Tibial artery (tissue), 4 donors: Measurements from ENCODE around the gene RNF7.

Experiments
- DNase-seq, 2 donors: peaks; one replicate each; pipeline ENCODE4 v3.0.0-alpha.2; 2019
- H3K27ac ChIP-seq, 2 donors: fragments of 200-600 bp; sonication (generic) in 1 of 2; 1 replicate in 1 of 2; 2 replicates in 1 of 2; pipeline ENCODE4 v1.5.1; 2018 to 2019; ENCODE audit warnings: mild to moderate bottlenecking in 1 of 2
- H3K27me3 ChIP-seq, 2 donors: fragments of 200-600 bp; sonication (generic) in 1 of 2; one replicate each; pipeline versions ENCODE4 v1.5.1 to v1.6.0; 2016 to 2019
- H3K36me3 ChIP-seq, 3 donors: fragments of 200-600 bp; sonication (generic) in 2 of 3; one replicate each; pipeline ENCODE4 v1.5.1; 2016 to 2019; ENCODE audit warnings: mild to moderate bottlenecking in 2 of 3
- H3K4me1 ChIP-seq, 4 donors: fragments of 200-600 bp; sonication (generic) in 2 of 4; 1 replicate in 3 of 4; 2 replicates in 1 of 4; pipeline ENCODE4 v1.5.1; 2016 to 2019
- H3K4me3 ChIP-seq, 2 donors: fragments of 200-600 bp; sonication (generic) in 1 of 2; 1 replicate in 1 of 2; 2 replicates in 1 of 2; pipeline ENCODE4 v1.5.1; 2018 to 2019; ENCODE audit warnings: mild to moderate bottlenecking in 2 of 2
- H3K9me3 ChIP-seq, 3 donors: fragments of 200-600 bp; sonication (generic) in 1 of 3; one replicate each; pipeline ENCODE4 v1.5.1; 2016 to 2019
- intact Hi-C: fragments of 100-400 bp; cut with DNase I; formaldehyde crosslinking; loops from one replicate; pipeline ENCODE4 v1.15.0; 2023; ENCODE audit warnings: low total_unique reads
- TF ChIP-seq, protein P1 (sequence below), 2 experiments: fragments of 200-600 bp in 1 of 2; fragments of 450-650 bp in 1 of 2; IDR thresholded peaks; one replicate each; pipeline ENCODE4 v1.5.1; 2017 to 2019; ENCODE audit warnings: antibody characterized with exemption in 2 of 2, mild to moderate bottlenecking in 1 of 2, moderate library complexity in 1 of 2

Gene RNF7

DNA sequence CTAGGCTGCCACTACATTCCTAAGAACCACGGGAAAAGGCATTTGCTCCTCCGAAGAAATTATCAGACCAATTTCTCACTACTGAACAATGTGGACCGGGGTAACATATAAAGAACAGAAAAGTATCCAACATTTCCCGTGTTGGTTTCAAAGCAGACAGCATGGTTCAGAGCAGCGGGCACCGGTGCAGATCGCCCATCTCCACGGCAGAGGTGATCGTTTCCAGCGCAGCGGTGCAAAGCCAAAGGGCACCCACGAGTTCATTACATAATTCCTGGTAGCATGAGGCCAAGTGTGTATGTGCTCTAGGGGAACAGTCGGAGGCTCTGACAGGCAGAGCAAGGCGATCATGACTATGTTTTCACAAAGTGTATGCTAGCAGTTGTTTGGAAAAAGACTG lies 38.3 kb downstream of the RNF7 start:
- no peaks in the 10 kb centered on the region for H3K27me3 ChIP-seq
- DNase-seq: no peak

DNA sequence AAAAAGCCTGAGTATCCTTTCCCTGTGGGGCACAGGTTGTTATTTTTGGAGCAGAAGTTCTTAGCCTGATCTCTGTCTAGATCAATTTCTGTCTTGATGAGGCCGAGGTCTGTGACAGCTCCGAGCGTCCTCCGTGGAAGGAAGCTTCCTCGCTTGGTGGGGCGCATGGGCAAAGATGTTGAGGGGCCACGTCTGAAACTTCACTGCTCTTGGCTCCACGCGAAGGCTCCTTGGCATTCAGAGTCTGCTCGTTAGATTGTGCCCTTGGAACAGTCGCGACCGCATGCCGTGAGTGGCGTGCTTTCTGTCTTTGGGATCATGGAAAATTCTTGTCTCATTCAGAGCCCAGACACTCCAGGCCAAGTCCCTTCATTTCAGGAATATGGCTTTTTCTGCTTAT lies 38.8 kb downstream of the RNF7 start:
- H3K4me3 ChIP-seq: no peak overlapping the region
- no peak overlapping the region for H3K27ac ChIP-seq
- intact Hi-C loops: no loop called here
- no peak for DNase-seq
- H3K36me3 ChIP-seq: no peaks in the 10 kb centered on the region
- no peaks in the 10 kb centered on the region for H3K27me3 ChIP-seq
- TF ChIP-seq, protein P1, sequence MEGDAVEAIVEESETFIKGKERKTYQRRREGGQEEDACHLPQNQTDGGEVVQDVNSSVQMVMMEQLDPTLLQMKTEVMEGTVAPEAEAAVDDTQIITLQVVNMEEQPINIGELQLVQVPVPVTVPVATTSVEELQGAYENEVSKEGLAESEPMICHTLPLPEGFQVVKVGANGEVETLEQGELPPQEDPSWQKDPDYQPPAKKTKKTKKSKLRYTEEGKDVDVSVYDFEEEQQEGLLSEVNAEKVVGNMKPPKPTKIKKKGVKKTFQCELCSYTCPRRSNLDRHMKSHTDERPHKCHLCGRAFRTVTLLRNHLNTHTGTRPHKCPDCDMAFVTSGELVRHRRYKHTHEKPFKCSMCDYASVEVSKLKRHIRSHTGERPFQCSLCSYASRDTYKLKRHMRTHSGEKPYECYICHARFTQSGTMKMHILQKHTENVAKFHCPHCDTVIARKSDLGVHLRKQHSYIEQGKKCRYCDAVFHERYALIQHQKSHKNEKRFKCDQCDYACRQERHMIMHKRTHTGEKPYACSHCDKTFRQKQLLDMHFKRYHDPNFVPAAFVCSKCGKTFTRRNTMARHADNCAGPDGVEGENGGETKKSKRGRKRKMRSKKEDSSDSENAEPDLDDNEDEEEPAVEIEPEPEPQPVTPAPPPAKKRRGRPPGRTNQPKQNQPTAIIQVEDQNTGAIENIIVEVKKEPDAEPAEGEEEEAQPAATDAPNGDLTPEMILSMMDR (IDR thresholded peaks at IDR 0.05): no peak
- no peaks in the 10 kb centered on the region for H3K9me3 ChIP-seq
- no peaks in the 10 kb centered on the region for H3K4me1 ChIP-seq

More for the DNA sequence above, 38.3 kb downstream of the RNF7 start:
- no peaks in the 10 kb centered on the region for H3K4me1 ChIP-seq
- intact Hi-C loops: no loop called here
- TF ChIP-seq, protein P1 (IDR thresholded peaks at IDR 0.05): no peak
- H3K27ac ChIP-seq: no peak overlapping the region
- H3K9me3 ChIP-seq: no peaks in the 10 kb centered on the region
- H3K4me3 ChIP-seq: no peak overlapping the region
- H3K36me3 ChIP-seq: no peaks in the 10 kb centered on the region

DNA sequence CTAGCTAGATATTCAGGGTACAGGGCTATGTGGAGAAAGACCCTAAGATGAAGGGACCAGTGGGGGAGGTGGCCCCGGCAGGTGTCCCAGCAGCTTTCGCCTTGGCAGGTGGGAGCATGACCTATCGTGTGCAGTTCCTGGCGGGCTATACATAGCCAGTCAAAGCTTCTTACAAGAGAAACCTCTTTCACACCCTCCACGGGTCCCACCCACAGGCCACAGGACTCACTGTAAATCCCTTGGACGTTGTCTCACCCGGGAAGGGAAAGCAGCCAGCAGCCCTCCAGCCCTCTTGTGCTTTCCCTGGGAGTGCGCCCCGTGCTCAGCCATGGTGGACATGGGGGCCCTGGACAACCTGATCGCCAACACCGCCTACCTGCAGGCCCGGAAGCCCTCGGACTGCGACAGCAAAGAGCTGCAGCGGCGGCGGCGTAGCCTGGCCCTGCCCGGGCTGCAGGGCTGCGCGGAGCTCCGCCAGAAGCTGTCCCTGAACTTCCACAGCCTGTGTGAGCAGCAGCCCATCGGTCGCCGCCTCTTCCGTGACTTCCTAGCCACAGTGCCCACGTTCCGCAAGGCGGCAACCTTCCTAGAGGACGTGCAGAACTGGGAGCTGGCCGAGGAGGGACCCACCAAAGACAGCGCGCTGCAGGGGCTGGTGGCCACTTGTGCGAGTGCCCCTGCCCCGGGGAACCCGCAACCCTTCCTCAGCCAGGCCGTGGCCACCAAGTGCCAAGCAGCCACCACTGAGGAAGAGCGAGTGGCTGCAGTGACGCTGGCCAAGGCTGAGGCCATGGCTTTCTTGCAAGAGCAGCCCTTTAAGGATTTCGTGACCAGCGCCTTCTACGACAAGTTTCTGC lies 40.1 kb downstream of the RNF7 start:
- no peak overlapping the region for H3K27ac ChIP-seq
- H3K4me3 ChIP-seq: no peak overlapping the region
- no peak for DNase-seq
- no peaks in the 10 kb centered on the region for H3K27me3 ChIP-seq
- no peaks in the 10 kb centered on the region for H3K4me1 ChIP-seq
- TF ChIP-seq, protein P1 (IDR thresholded peaks at IDR 0.05): no peak
- intact Hi-C loops: no loop called here
- H3K9me3 ChIP-seq: no peaks in the 10 kb centered on the region
- H3K36me3 ChIP-seq: no peaks in the 10 kb centered on the region

DNA sequence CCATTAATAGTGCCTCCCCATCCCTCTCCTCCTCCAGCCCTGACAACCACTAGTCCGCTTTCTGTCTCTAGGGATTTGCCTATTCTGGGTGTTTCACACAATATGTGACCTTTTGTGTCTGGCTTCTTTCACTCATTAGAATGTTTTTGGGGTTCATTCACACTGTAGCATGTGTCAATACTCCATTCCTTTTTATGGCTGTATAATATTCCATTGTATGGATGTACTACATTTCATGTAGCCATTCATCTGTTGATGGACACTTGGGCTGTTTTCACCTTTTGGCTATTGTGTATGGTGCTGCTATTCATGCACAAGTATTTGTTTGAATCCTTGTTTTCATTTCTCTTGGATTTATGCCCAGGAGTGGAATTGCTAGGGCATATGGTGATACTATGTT lies 41.6 kb downstream of the RNF7 start:
- H3K9me3 ChIP-seq: no peaks in the 10 kb centered on the region
- intact Hi-C loops: no loop called here
- no peaks in the 10 kb centered on the region for H3K27me3 ChIP-seq
- TF ChIP-seq, protein P1 (IDR thresholded peaks at IDR 0.05): no peak
- H3K36me3 ChIP-seq: no peaks in the 10 kb centered on the region
- H3K4me3 ChIP-seq: no peak overlapping the region
- no peaks in the 10 kb centered on the region for H3K4me1 ChIP-seq
- DNase-seq: no peak
- no peak overlapping the region for H3K27ac ChIP-seq

DNA sequence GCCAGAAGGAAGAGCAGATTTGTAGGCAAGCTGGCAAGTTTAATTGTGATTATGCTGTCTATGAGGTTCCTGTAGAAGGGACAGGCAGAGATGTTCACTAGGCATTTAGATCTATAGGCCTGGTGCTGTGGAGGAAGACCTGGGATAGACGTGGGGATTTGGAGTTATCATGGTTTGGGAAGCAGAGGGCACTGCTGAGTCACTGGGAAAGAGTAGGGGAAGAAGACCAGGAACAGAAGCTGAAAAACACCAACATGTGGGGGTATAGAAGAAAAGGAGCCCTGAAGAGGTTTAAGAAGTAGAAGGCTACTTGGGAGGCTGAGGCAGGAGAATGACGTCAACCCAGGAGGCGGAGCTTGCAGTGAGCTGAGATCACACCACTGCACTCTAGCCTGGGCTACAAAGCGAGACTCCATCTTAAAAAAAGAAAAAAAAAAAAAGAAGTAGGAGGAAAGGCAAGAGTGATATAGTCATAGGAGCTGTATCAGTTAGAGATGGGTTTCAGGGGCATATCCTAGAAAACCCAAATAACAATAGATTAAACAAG lies 44.4 kb downstream of the RNF7 start:
- intact Hi-C loops: no loop called here
- no peaks in the 10 kb centered on the region for H3K4me1 ChIP-seq
- TF ChIP-seq, protein P1 (IDR thresholded peaks at IDR 0.05): no peak
- DNase-seq: no peak
- no peak overlapping the region for H3K4me3 ChIP-seq
- no peaks in the 10 kb centered on the region for H3K27me3 ChIP-seq
- no peaks in the 10 kb centered on the region for H3K36me3 ChIP-seq
- no peaks in the 10 kb centered on the region for H3K9me3 ChIP-seq
- H3K27ac ChIP-seq: no peak overlapping the region
